ENCODE results near the gene SMU1.

Gene SMU1

GRCh38 chr9:33117796-33118195 is 41.3 kb upstream of the SMU1 start:
- TF ChIP-seq CTCF (IDR thresholded peaks at IDR 0.05; ENCODE audit: insufficient read depth, missing control alignments): no peak
- DNase-seq (ENCODE audit: insufficient read length, low spot score) (no peak), FAIRE-seq (no peak)

GRCh38 chr9:33117306-33117705 is 40.8 kb upstream of the SMU1 start:
- no peak for FAIRE-seq
- no peak for TF ChIP-seq CTCF (IDR thresholded peaks at IDR 0.05; ENCODE audit: insufficient read depth, missing control alignments)
- DNase-seq (ENCODE audit: insufficient read length, low spot score): no peak

- no peak for FAIRE-seq
- TF ChIP-seq CTCF (IDR thresholded peaks at IDR 0.05; ENCODE audit: insufficient read depth, missing control alignments): no peak
- no peak for DNase-seq (ENCODE audit: insufficient read length, low spot score)
These were observed 40.4 kb upstream of the SMU1 start for GRCh38 chr9:33116860-33117259.

GRCh38 chr9:33114746-33115145 is 38.3 kb upstream of the SMU1 start:
- DNase-seq (ENCODE audit: insufficient read length, low spot score): no peak
- FAIRE-seq: no peak
- TF ChIP-seq CTCF (IDR thresholded peaks at IDR 0.05; ENCODE audit: insufficient read depth, missing control alignments): no peak

- FAIRE-seq: no peak
- TF ChIP-seq CTCF (IDR thresholded peaks at IDR 0.05; ENCODE audit: insufficient read depth, missing control alignments): no peak
- DNase-seq (ENCODE audit: insufficient read length, low spot score): no peak
These were observed 37.5 kb upstream of the SMU1 start for GRCh38 chr9:33113799-33114547.

- FAIRE-seq (no peak), DNase-seq (ENCODE audit: insufficient read length, low spot score) (no peak)
- TF ChIP-seq CTCF (IDR thresholded peaks at IDR 0.05; ENCODE audit: insufficient read depth, missing control alignments): no peak
These were observed 35.6 kb upstream of the SMU1 start for GRCh38 chr9:33112094-33112493.

- no peak for TF ChIP-seq CTCF (IDR thresholded peaks at IDR 0.05; ENCODE audit: insufficient read depth, missing control alignments)
- DNase-seq (ENCODE audit: insufficient read length, low spot score) (no peak), FAIRE-seq (no peak)
These were observed 35.2 kb upstream of the SMU1 start for GRCh38 chr9:33111631-33112030.

All from D721Med (cell line).